ENCODE data around the gene ZNF761.
"Not testable (repeated sequence)": the region's sequence is repeated elsewhere in the genome, so short reads cannot be mapped to it uniquely, and the experiment has no call there.

Gene ZNF761

GRCh38 chr19:53431399-53432087, at the start of gene ZNF761:
TSS of gene ZNF761 (plus strand) at chr19:53431984. CDS start at chr19:53447269, 15,285 bp downstream.
- peak; percentile 100 for DNase-seq

DNA sequence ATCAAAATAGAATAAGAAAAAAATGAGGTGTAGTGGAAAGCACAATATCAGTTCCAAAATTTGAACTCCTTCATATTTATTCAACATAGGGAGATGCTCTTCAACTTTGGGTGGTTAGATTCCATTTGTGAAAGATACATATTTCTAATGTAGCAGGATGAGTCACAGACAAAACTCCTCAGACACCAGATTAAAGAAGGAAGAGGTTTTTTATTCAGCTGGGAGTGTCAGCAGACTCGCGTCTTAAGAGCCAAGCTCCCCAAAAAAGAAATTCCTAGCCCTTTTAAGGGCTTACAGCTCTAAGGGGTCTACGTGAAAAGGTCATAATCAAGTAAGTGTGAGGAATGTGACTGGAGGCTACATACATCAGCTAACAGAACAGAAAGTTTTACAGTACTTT, 43.6 kb upstream of the ZNF761 start:
- no peak for DNase-seq

- DNase-seq, result no peak
Observed at GRCh38 chr19:53388904-53389303, 42.9 kb upstream of the ZNF761 start.

- DNase-seq, result no peak
Observed at GRCh38 chr19:53389571-53389970, 42.2 kb upstream of the ZNF761 start.

DNA sequence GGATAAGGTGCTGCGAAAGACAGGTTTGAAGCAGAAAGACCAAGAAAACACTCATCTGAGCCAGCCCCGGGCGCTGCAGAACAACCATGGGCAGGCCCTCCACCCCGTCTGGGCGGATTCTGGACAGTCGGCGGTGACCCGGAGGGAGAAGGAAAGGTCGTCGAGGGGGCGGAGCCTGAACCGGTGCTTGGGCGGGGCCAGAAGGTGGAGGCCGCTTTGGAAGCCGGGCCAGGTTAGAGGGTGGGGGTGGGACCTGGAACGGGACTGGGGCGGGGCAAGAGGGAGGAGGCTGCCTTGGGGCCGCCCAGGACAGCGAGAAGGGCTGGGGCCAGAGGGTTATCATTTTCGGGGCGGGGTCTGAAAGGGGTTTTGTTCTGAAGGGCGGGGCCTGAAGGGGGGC, 41.8 kb upstream of the ZNF761 start:
- no peak for DNase-seq

GRCh38 chr19:53394522-53394973, 37.2 kb upstream of the ZNF761 start:
- no peak for DNase-seq

GRCh38 chr19:53394974-53395839, 36.6 kb upstream of the ZNF761 start, which contains the start of gene ZNF765:
TSS of gene ZNF765 (plus strand) at chr19:53395149. CDS start at chr19:53398016, 2,867 bp downstream.
- DNase-seq, result peak; percentile 100

DNA sequence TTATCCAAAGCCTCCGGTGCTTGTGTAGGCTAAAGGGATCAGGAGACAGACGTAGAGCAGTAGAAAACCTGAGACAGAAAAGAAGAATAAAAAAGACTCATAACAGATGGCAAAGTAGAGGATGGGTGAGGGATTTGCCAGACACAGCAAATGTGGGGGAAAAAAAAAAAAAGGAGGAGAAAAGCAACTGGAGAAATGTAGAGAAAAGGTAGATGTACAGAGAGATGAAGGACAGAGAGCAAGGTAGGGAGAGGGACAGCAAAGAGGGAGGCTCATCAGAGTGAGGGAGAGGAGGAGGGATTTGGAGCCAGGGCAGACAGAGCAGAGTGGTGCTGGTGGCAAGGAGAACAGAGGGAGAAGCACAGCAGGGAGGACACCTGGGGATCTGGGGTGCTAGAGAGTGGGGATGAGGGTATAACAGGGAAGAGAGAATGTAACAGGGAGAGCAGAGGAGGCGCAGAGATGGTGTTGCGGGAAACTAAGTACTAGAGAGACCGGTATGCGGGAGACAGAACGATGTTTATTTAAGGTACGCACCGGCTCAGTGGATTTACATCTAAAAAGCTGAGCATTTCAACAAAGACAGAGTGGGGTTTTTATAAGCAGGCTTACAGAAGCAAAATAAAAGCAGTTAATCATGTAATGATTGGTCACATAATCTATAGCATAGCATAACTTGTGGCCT, 35.8 kb upstream of the ZNF761 start:
- not testable (repeated sequence) for DNase-seq

DNA sequence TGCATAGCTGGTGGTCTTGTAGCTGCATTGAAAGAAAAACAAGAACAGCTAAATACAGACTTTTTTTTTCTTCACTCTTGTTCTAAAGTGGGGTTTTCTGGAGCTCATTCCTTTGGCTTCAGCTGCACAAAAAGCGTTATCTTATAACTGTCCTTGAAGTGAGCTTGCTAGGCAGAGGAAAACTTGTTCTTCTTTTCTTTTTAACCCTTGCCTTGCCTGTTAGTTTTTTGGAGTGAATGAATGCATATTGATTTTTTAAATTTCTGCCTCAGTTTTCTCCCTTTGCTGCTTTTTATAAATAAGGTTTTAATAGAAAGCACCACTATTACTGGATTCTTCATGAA, 35.3 kb upstream of the ZNF761 start:
- DNase-seq, result no peak

- not testable (repeated sequence) for DNase-seq
Observed at GRCh38 chr19:53397918-53398317, 33.9 kb upstream of the ZNF761 start.

DNA sequence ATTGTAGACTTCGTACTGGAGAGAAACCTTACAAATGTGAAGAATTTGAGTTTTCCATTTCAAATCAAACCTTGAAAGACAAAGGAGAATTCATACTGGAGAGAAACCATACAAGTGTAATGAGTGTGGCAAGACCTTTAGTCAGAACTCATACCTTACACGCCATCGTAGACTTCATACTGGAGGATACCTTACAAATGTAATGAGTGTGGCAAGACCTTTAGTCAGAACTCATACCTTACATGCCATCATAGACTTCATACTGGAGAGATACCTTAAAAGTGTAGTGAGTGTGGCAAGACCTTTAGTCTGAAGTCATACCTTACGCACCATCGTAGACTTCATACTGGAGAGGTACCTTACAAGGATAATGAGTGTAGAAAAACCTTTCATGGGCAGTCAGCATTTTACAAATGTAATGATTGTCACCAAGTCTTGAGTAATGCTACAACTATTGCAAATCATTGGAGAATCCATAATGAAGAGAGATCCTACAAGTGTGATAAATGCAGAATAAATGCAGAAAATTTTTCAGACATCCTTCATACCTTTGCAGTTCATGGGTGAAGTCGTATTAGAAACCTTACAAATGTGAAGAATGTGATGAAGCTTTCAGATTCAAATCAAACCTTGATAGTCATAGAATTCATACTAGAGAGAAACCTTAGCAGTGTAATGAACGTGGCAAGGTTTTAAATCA, 22.1 kb upstream of the ZNF761 start:
- DNase-seq, result no peak

GRCh38 chr19:53420520-53421315, 11.1 kb upstream of the ZNF761 start:
- DNase-seq, result not testable (repeated sequence)

DNA sequence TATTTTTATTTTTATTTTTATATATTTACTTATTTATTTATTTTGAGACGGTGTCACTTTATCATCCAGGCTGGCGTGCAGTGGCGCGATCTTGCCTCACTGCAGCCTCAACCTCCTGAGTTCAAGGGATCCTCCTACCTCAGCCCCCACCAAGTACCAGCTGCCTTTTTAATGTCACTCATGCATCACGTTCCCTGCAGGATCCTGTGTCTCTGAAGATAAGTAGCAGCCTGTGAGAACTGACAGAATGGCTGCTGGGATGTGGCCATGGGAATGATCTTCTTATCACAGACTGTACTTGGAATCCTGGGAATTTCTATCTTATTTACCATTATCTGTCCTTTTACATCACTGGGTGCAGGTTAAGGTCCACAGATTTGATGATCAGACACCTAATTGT, 9.2 kb upstream of the ZNF761 start:
- DNase-seq, result no peak

- not testable (repeated sequence) for DNase-seq
Observed at GRCh38 chr19:53423074-53423473, 8.7 kb upstream of the ZNF761 start.

GRCh38 chr19:53423680-53424079, 8.1 kb upstream of the ZNF761 start:
- DNase-seq, result not testable (repeated sequence)

DNA sequence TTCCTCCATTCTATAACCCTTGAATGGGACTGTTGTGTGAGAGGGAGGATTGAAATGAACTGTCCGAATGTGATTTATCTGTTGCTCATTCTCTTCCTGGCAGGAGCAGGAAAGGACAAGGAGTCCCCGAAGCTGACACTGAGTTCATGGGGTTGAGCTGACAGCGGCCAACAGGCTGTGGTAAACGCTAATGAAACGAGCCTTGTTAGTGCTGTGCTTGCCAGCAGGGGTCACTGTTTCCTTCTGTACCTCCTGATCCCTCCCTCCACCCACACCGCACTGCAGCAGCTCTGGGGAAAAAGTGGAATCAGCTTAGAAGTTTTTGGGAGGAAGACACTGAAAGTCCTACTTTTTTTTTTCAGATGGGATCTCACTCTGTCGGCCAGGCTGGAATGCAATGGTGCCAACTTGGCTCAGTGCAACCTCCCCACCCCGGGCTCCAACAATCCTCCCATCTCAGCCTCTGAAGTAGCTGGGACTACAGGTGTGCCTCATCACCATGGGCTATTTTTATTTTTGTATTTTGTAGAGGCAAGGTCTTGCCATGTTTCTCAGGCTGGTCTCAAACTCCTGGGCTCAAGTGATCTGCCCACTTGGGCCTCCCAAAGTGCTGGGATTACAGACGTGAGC, 6.7 kb upstream of the ZNF761 start:
- DNase-seq, result peak; percentile 82

- DNase-seq, result no peak
Observed at GRCh38 chr19:53432088-53432661, 391 bp downstream of the ZNF761 start.

- not testable (repeated sequence) for DNase-seq
Observed at GRCh38 chr19:53443809-53444208, 12.0 kb downstream of the ZNF761 start.

GRCh38 chr19:53447196-53447595, 15.4 kb downstream of the ZNF761 start:
- not testable (repeated sequence) for DNase-seq

DNA sequence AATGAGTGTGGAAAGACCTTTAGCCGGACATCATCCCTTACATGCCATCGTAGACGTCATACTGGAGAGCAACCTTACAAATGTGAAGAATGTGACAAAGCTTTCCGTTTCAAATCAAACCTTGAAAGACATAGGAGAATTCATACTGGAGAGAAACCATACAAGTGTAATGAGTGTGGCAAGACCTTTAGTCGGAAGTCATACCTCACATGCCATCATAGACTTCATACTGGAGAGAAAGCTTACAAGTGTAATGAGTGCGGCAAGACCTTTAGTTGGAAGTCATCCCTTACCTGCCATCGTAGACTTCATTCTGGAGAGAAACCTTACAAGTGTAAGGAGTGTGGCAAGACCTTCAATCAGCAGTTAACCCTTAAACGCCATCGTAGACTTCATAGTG, 24.0 kb downstream of the ZNF761 start:
- no peak for DNase-seq

GRCh38 chr19:53460131-53460721, 28.4 kb downstream of the ZNF761 start:
- not testable (repeated sequence) for DNase-seq
